Measurements from ENCODE around the gene PPFIBP2.

PPFIBP2 gene

DNA sequence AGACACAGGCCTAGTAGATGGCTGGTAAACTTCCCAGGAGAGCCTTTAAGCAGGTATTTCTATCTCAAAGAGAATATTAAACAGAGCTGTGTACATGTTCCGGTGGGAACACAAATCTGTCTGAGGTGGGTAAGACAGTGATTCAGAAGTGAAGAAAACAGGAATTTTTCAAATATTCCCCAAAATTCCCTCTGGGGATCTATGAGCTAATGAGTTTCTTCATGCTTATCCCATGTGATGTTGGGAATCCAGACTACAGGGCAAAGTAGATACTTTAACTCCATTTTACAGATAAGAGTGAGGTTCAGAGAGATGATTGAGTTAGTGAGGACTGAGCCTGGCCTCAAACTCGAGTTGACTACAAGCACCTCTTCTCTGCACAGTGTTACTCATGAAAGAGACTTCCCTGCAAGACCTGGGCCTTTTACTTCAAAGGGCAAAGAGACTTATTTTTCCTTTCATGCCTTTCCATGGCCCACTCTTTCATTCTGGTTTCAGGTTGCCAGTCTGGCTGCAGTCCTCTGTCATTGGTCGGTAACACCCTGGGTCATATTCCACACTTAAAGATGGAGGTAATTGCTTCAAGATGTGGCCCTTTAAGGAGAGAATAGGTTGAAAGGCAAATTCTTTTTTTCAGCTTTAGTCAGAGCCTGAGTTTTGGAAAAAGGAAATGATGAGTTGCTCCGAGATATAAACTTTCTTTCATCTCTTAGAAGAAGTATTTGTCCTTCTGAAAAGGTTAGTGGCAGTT lies 89.4 kb downstream of the PPFIBP2 start:
- no peak for DNase-seq

DNA sequence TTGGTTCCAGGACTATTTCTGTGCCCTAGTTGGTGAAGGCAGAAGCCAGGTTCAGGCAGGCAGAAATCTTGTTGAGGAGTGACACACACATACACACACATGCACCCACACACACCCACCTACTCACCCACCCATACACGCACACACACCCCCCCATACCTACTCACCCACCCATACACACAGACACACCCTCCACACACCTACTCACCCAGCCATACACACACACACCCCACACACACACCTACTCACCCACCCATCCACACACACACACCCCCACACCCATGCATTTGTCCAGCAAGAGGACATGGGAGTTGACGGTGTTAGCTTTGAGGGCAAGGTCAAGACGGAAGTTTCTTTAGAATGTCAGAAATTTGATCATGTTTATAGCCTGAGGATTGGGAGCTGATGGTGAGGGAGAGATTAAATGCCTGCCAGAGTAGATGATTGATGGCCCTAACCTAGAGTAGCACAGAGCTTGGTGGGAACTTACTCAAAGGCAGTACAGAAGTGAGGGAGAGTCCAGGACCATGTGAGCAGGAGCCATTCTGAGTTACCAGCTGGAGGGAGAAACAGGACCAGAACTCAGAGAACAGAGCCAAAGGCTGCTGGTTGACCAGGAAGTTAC lies 90.6 kb downstream of the PPFIBP2 start:
- peak; percentile 30 for DNase-seq

DNA sequence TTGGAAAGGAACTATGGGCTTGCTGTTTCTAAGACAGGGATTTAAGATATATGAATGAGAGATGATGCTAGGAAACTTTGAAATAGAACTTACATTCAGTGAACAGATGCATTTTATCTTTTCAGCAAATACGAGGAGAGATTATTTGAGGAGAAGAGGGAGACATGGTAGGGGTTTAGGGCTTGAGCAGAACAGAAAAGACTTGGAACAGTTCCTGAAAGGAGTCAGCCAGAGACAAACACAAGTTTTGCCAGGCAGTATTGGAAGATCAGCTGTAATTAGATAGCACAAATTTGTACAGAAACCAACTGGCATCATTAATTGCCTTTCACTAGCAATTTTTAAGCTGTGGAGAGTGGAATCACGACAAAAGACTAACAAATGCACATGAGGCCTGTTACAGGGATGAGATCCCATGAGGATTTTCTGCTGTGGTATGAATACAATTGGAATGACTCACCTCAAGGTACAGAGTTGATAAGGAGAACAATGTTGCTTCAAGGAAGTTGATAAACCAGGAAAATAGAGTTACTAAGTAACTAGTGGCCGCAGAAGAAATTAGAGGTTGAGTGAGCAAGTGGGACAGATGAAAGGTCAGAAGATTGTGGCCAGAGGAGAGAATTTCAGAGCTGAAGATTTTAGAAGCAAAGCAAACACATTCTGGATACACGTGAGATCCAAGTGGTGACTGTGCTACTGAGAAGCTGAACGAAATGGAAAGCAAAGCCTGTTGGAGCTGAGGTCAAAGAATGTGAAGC lies 91.6 kb downstream of the PPFIBP2 start:
- no peak for DNase-seq

GRCh38 chr11:7606496-7606895 lies 92.7 kb downstream of the PPFIBP2 start:
- no peak for DNase-seq

DNA sequence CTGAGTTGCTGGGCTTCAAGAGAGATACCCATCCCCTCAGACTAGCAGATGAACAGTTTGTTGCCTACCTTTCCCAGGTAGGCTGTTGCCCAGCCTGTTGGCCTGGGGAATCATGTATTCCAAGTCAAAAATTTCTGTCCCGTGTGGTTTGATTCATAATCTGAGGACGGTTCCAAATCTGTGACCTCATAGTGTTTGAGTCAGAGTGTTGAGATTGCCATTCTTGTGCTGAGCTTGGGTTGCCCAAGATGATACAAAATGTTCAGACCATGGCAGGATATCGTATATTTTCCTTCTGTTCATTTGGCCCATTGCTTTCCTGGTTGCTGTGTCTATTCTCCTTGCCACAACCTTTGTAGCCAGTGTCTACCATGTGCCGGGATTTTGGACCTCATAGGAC lies 95.2 kb downstream of the PPFIBP2 start:
- DNase-seq = no peak

- DNase-seq = no peak
These were observed 95.7 kb downstream of the PPFIBP2 start for GRCh38 chr11:7609521-7609920.

DNA sequence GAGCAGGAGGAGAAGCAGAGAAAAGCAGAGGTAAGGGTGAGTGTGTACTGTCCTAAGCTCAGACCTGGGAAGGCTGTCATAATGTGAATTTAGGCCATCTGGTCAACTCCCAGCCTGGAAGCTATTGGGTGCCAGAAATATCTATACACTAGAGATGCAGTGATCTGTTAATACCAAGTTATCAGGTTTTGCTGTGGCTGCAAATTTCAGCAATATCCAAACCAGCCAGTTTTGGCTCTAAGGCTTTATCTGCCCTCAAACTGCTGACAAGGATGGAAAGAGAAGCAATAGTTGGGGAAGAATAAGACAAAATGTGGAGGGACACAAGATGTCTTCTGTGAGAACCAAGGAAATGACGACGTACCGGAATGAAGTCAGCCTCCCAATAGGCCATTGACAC lies 96.6 kb downstream of the PPFIBP2 start:
- DNase-seq = no peak

DNA sequence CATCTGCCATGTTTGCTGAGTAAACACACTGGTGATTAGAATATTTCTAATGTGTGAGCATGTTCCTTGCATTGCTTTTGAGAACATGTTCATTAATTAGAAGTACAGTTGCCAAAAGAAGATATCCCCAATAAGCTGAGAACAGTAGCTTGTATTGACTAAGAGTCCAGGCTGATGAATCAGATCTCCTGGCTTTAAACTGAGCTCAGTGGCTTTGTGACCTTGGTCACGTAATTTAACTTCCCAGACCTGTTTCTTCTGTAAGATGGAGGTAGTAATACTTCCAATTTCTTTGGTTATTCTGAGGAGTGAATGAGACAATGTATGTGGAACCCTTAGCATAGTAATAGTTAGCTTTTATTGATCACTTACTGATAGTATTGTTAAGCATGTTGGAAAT lies 97.6 kb downstream of the PPFIBP2 start:
- DNase-seq = no peak

- DNase-seq = no peak
These were observed 98.4 kb downstream of the PPFIBP2 start for GRCh38 chr11:7612056-7612660.

DNA sequence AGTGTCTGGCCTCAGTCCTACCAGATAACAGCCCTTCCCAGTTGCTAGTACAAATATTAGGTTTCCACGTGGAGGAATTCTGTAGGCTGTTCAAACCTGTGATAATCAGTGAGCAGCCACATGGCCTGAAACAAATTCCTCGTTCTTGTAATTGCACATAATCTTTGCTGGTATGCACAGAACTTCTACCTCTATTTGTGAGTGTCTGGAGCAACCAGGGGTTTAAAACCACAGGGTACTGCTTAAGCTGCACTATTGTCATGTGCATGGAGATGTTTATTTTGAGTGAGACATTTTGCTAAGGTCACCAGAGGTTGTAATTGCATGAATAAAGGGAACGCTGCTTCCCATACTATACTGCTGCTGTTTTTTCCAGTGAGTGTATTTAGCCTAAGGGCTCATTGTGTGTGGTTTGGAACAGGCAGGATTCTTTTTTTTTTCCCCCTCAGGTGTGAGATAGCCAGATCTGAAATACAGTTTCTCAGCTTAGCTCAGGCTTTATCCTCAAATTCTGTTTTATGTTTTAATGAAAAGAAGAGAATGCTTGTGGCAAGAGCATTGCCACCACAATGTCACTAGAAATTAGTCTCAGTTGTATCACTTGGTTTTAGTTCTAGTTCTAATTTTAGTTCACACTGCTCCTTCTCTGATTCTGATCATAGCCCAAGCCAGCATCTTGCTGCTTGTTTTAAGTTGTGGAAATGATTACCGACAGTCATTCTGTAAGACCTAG lies 99.0 kb downstream of the PPFIBP2 start:
- no peak for DNase-seq

- no peak for DNase-seq
These were observed 99.6 kb downstream of the PPFIBP2 start for GRCh38 chr11:7613394-7613720.

- DNase-seq = no peak
These were observed 100.9 kb downstream of the PPFIBP2 start for GRCh38 chr11:7614656-7615055.

DNA sequence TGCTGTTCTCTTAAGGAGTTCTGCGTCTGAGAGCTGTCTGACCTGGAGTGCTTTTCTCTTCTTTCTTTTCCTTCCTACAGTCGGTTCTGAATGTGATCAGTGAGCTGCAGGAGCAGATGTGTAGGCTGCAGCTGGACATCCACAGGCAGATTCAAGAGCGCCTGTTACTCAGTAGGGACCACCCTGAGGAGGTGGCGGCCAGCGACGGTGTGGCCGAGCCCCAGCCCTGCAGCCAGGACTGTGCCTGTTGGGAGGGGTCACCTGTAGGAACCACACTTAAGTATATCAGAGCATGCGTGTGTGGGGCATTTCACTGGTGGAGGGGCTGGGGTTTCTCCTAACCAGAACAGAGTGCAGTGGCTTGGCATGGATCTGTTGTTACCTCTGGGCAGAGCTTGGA lies 103.2 kb downstream of the PPFIBP2 start:
- DNase-seq = no peak

GRCh38 chr11:7619322-7619721 lies 105.5 kb downstream of the PPFIBP2 start:
- no peak for DNase-seq

- no peak for DNase-seq
These were observed 107.3 kb downstream of the PPFIBP2 start for GRCh38 chr11:7621090-7621489.

- no peak for DNase-seq
These were observed 107.8 kb downstream of the PPFIBP2 start for GRCh38 chr11:7621554-7621953.

GRCh38 chr11:7622721-7623120 lies 108.9 kb downstream of the PPFIBP2 start:
- no peak for DNase-seq

GRCh38 chr11:7628660-7629059 lies 114.9 kb downstream of the PPFIBP2 start:
- no peak for DNase-seq

DNA sequence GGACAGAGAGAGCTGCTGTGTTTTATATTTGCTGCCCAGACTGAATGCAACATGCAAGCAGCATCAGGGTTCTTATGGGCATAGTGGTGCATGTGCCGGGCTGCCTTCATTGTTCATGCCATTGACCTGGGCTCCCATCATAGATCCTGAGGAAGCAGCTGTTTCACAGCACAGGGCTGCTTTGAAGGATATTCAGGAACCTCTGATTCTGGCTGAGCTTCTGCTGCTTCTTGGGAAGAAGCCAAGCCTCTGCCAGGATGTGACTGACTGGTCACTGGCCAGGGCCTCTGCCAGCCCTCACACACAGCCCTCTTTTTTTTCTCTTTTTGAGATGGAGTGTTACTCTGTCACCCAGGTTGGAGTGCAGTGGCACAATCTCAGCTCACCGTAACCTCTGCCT lies 116.2 kb downstream of the PPFIBP2 start:
- DNase-seq = no peak

GRCh38 chr11:7632211-7632610 lies 118.4 kb downstream of the PPFIBP2 start:
- DNase-seq = no peak

- DNase-seq = no peak
These were observed 121.3 kb downstream of the PPFIBP2 start for GRCh38 chr11:7635137-7635536.

- no peak for DNase-seq
These were observed 121.9 kb downstream of the PPFIBP2 start for GRCh38 chr11:7635708-7636107.

DNA sequence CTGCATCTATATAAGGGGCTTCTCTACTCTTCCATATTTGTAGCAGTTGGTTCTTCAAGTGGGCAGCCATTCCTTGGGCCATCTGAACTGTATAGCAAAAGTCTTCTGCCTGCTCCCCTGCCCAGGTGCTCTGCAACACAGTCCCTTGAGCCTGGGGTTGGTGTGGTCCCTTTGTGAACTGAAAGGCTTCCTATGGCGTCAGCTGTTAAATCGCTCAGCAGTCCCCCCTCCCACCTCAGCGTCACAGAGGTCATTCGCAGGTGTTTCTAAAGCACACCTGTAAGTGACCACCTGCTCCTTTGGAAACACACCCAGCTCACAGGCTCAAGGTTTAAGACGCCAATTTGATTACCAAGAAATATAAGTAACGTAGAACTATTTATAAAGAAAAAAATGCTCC lies 122.6 kb downstream of the PPFIBP2 start:
- no peak for DNase-seq
